ENCODE data around the gene SLC25A22.

Gene SLC25A22

DNA sequence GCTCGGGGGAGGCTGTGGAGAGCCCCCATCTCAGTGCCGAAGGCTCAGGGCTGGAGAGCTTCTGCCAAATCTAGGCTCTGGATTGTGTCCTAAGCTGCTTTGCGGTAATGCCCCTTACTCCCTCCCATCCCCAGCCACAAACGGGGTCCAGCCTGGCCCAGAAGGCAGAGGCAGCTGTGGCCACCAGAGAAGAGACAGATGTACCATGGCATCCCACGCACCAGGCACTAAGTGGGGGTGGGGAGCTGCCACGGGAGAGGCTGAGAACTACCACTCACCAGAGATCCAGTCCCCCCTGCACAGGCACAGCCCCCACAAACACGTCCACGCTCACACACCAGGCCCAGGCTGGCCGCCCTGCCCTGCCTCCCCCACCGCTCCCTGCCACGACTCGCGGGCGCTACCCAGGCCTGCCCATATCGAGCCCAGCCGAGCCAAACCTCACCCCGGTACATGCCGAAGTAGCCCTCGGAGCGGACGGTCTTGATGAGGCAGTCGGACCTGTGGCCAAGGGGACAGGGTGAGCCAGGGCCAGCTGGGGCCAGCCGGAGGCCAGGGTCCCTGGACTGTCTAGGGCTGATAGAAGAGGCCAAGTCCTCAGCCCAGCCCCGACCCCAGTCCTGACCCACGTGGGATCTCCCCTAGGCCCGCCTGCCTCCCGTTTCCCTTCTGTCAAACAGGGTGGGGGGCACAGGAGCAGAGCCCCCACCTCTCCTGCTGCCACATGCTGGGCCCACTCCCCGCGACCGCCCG is 3.9 kb downstream of the SLC25A22 start:
- in situ Hi-C loops (cut with MboI; ENCODE audit: low pct_unique_long_range_greater_than_20kb, low sequenced_read_pairs) = no loop called here
- no peak for DNase-seq

DNA sequence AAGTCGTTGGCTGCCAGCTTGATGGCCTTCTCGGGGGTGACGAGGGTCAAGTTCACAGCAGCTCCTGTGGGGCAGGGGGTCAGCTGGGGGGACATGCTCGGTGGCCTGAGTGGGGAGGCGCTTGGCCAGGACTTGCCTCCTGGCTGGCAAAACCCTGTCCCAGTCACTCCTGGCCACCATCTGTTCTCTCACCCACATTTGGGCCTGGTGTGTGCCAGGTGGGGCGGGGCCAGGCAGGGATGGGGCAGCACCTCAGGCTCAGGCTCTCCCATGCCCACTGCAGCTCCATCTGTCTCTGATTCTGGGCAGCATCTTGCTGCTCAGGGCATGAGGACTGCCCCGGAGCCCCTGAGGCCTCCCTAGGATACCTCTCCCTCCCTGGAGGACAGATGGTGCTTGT is 4.5 kb downstream of the SLC25A22 start:
- no peak for DNase-seq
- in situ Hi-C loops (cut with MboI; ENCODE audit: low pct_unique_long_range_greater_than_20kb, low sequenced_read_pairs) = no loop called here

- no peak for DNase-seq
- in situ Hi-C loops (cut with MboI; ENCODE audit: low pct_unique_long_range_greater_than_20kb, low sequenced_read_pairs) = no loop called here
These were observed 5.2 kb downstream of the SLC25A22 start for GRCh38 chr11:792873-793272.

DNA sequence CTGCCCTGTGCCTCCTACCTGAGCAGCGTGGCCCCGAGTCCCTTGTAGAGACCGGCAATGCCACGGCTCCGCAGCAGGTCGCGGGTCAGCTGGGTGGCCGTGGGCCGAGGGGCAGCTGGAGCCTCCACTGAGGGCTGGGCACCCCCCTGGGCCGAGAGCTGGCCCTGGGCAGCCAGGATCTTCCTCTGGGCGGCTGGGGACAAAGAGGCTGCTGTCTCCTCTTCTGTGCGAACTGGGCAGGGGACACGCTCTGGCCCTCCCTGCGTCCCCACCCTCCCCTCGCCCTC is 5.6 kb downstream of the SLC25A22 start:
- in situ Hi-C loops (cut with MboI; ENCODE audit: low pct_unique_long_range_greater_than_20kb, low sequenced_read_pairs) = no loop called here
- no peak for DNase-seq

- in situ Hi-C loops (cut with MboI; ENCODE audit: low pct_unique_long_range_greater_than_20kb, low sequenced_read_pairs) = no loop called here
- DNase-seq = no peak
These were observed 6.2 kb downstream of the SLC25A22 start for GRCh38 chr11:791658-792534.

- in situ Hi-C loops (cut with MboI; ENCODE audit: low pct_unique_long_range_greater_than_20kb, low sequenced_read_pairs) = no loop called here
These were observed 7.1 kb downstream of the SLC25A22 start for GRCh38 chr11:790721-791564.

GRCh38 chr11:789943-790342 is 8.1 kb downstream of the SLC25A22 start, which contains the start of gene CEND1:
CEND1 (minus strand) TSS chr11:790090; CDS start chr11:788576, 1,514 bp downstream.
- no peak for DNase-seq
- in situ Hi-C loops (cut with MboI; ENCODE audit: low pct_unique_long_range_greater_than_20kb, low sequenced_read_pairs) = no loop called here

More at GRCh38 chr11:790721-791564, 7.1 kb downstream of the SLC25A22 start:
- DNase-seq = no peak

DNA sequence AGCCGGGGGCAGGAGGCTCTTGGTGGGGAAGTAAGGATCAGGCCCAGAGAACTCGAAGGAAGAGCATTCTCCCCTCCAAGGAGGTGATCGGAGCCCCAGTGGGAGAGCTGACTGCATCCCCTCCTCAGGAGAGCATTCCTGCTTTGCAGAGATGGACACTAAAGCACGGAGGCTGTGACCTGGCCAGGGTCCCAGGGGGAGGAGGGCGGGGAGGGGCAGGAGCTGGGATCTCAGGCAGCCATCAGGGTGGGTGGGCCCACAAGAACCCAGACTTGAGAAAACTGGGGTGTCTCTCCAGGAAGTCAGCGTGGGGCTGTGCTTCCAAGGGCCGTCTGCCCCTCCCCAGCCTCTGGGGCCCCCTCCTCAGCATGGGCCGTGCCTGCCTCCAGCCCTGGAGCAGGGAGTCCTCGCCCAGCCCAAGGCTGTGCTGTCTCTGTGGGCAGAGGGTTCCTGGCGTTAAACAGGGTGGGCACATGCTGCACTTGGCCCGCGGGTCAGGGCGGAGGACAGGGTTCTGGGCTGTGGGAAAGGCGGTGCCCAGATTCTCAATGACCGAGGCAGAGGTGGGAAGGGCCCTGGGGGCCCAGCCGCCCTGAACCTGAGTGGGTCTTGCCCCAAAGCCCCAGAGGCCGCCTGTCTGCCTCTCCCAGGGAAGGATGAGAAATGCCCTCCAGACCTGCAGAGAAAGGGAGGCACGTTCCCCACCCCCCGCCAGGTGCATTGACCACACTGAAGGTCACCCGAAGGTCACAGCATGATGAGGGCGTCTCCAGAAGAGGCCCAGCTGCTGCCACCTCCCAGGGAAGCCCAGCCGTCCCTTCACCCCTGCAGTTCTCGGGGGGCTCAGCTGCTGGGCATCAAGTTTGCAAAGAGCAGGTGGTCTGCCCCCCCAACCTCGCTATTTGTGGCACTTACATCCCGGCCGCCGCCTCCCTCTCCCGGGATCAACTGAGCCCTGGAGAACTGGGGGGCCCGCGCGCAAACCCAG is 8.8 kb downstream of the SLC25A22 start:
- no peak for DNase-seq

DNA sequence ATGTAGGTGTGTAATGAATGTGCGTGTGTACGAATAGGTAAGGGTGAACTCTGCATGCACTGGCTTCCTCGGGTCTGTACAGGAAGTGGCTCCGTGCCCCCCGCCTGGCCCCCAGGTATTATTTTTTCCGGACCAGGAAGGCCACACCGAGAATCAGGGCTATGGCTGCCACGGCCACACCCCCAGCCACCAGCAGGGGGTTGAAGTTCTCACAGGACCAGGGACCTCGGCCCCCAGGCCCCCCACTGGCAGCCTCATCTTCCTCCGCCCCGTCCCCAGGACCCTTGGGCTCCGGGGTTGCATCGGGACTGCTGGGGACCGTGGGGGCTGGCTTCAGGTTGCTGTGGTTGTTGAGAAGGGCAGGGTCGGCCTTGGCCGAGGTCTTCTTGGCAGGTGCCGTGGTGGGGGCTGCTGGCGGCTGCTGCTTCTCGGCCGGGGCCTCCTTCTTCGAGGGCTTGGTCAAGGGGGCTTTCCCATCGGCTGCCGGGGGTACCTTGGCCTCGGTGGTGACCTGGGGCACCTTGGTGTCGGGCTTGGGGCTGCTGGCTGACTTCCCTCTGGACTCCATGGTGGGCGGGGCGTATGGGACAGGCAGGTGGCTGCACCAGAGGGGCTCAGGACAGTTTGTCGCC is 10.0 kb downstream of the SLC25A22 start:
- in situ Hi-C loops (cut with MboI; ENCODE audit: low pct_unique_long_range_greater_than_20kb, low sequenced_read_pairs) = no loop called here
- no peak for DNase-seq

More for the DNA sequence above, 8.8 kb downstream of the SLC25A22 start:
- in situ Hi-C loops (cut with MboI; ENCODE audit: low pct_unique_long_range_greater_than_20kb, low sequenced_read_pairs) = no loop called here

- in situ Hi-C loops (cut with MboI; ENCODE audit: low pct_unique_long_range_greater_than_20kb, low sequenced_read_pairs) = no loop called here
- no peak for DNase-seq
These were observed 10.9 kb downstream of the SLC25A22 start for GRCh38 chr11:787084-787675.

GRCh38 chr11:786235-787083 is 11.6 kb downstream of the SLC25A22 start:
- DNase-seq = no peak
- in situ Hi-C loops (cut with MboI; ENCODE audit: low pct_unique_long_range_greater_than_20kb, low sequenced_read_pairs) = no loop called here

DNA sequence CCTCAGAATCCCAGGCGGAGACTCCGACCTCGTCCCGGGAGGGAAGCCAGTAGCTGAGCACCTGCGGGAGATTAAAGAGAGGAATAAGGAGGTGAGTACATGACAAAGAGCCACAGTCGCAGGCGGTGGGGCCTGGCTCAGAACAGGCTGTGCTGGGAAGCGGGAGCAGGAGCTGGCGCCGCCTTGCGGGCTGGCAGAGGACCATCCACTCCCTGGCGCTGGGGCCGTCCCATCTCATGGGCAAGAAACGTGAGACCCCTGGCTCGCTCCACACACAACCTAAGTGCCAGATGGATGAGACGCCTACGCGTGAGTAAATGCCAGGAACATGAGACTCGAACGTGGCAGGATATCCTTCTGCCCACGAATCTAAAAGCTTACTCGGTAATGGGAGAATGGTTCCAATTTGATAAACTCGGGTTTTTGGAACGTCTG is 14.5 kb downstream of the SLC25A22 start:
- no peak for DNase-seq
- in situ Hi-C loops (cut with MboI; ENCODE audit: low pct_unique_long_range_greater_than_20kb, low sequenced_read_pairs) = no loop called here

GRCh38 chr11:782264-783174 is 15.6 kb downstream of the SLC25A22 start:
- in situ Hi-C loops (cut with MboI; ENCODE audit: low pct_unique_long_range_greater_than_20kb, low sequenced_read_pairs) = no loop called here
- no peak for DNase-seq

- no peak for DNase-seq
- in situ Hi-C loops (cut with MboI; ENCODE audit: low pct_unique_long_range_greater_than_20kb, low sequenced_read_pairs) = no loop called here
These were observed 18.0 kb downstream of the SLC25A22 start for GRCh38 chr11:779955-780532.

Data from KBM-7 (cell line).